SU-DHL-6 (cell line): Measurements from ENCODE around the gene CEP20.

Experiments
- H2AFZ ChIP-seq: fragments of 200-600 bp; sonication (generic); 2 replicates; pipeline ENCODE4 v1.6.1; 2014; ENCODE audit warnings: low read depth, mild to moderate bottlenecking, moderate library complexity, mixed read lengths, antibody characterized with exemption, low read length; ENCODE audit not compliant: severe bottlenecking
- H3F3A ChIP-seq: fragments of 200-600 bp; shearing (Covaris generic); 2 replicates; pipeline ENCODE4 v1.6.0; 2016; ENCODE audit warnings: antibody characterized with exemption, mild to moderate bottlenecking; ENCODE audit not compliant: insufficient read depth
- H3K27ac ChIP-seq: fragments of 200-600 bp; sonication (generic); 2 replicates; pipeline ENCODE4 v1.5.1; 2016; ENCODE audit warnings: low read depth, mild to moderate bottlenecking, low read length, moderate library complexity, mixed read lengths
- H3K27me3 ChIP-seq: fragments of 200-600 bp; sonication (generic), shearing (Covaris generic); 2 replicates; pipeline ENCODE4 v1.6.0; 2014; ENCODE audit warnings: mild to moderate bottlenecking, low read length
- H3K36me3 ChIP-seq: fragments of 200-600 bp; sonication (generic); 2 replicates; pipeline ENCODE4 v1.6.1; 2014; ENCODE audit warnings: mild to moderate bottlenecking, low read length, mixed read lengths
- H3K4me2 ChIP-seq: fragments of 300-600, 200-600 bp; shearing (Covaris generic), sonication (generic); 2 replicates; pipeline ENCODE4 v1.6.0; 2014; ENCODE audit warnings: low read length, low read depth, mild to moderate bottlenecking; ENCODE audit not compliant: poor library complexity, severe bottlenecking
- H3K4me3 ChIP-seq: fragments of 200-600 bp; sonication (generic); 2 replicates; pipeline ENCODE4 v1.5.1; 2014; ENCODE audit warnings: antibody characterized with exemption, low read length, mild to moderate bottlenecking, mixed read lengths; ENCODE audit not compliant: insufficient read depth, poor library complexity, severe bottlenecking
- H3K79me2 ChIP-seq: fragments of 200-600 bp; sonication (generic); 2 replicates; pipeline ENCODE4 v1.6.1; 2014; ENCODE audit warnings: mild to moderate bottlenecking, low read length, moderate library complexity; ENCODE audit not compliant: insufficient read depth
- H3K9ac ChIP-seq: fragments of 200-600 bp; sonication (generic); 2 replicates; pipeline ENCODE4 v1.7.0; 2014; ENCODE audit warnings: mild to moderate bottlenecking, low read length
- H3K9me2 ChIP-seq: fragments of 200-600 bp; sonication (generic); replicated peaks from 2 replicates; pipeline ENCODE4 v1.6.1; 2014; ENCODE audit warnings: low read length; ENCODE audit not compliant: insufficient read depth
- H3K9me3 ChIP-seq: fragments of 200-600 bp; sonication (generic); 2 replicates; pipeline ENCODE4 v1.6.1; 2014; ENCODE audit warnings: low read length, mixed read lengths; ENCODE audit not compliant: insufficient read depth
- H4K20me1 ChIP-seq: fragments of 200-600 bp; sonication (generic); 2 replicates; pipeline ENCODE4 v1.6.1; 2014; ENCODE audit warnings: low read depth, mild to moderate bottlenecking, antibody characterized with exemption, low read length, moderate library complexity, mixed read lengths
- CTCF ChIP-seq: fragments of 200-600 bp; sonication (generic); IDR thresholded peaks from one replicate; pipeline ENCODE4 v1.5.1; 2017; ENCODE audit warnings: antibody characterized with exemption, mild to moderate bottlenecking, low read length, moderate library complexity; ENCODE audit not compliant: insufficient read depth, poor library complexity, severe bottlenecking
- EZH2phosphoT487 ChIP-seq: fragments of 200-600 bp; sonication (generic), shearing (Covaris generic); conservative IDR thresholded peaks from 2 replicates; pipeline ENCODE4 v1.6.1; 2018; ENCODE audit warnings: mild to moderate bottlenecking, antibody characterized with exemption, low read length, moderate library complexity, mixed read lengths

The CEP20 gene

GRCh38 chr16:15858921-15859668 is 29.3 kb downstream of the CEP20 start:
- Histone ChIP-seq H3K9me2 (no peaks in the 10 kb centered on the region), H3F3A (peaks cover 27% of the 10 kb centered on the region), H3K9ac (no peak overlapping the region), H4K20me1 (no peaks in the 10 kb centered on the region), H3K4me2 (no peak overlapping the region), H3K9me3 (no peaks in the 10 kb centered on the region), H3K79me2 (no peaks in the 10 kb centered on the region), H3K4me3 (no peak overlapping the region), H3K27ac (no peak overlapping the region), H3K27me3 (no peaks in the 10 kb centered on the region), H2AFZ (no peak overlapping the region), H3K36me3 (no peaks in the 10 kb centered on the region; the same call in 1 of the 2 replicates)
- TF ChIP-seq CTCF (no peak), EZH2phosphoT487 (no peak)

- Histone ChIP-seq H2AFZ (no peak overlapping the region), H3K79me2 (no peaks in the 10 kb centered on the region), H3K27me3 (no peaks in the 10 kb centered on the region), H3K9me3 (no peaks in the 10 kb centered on the region), H4K20me1 (no peaks in the 10 kb centered on the region), H3K27ac (no peak overlapping the region), H3K4me3 (no peak overlapping the region), H3K36me3 (no peaks in the 10 kb centered on the region; the same call in 1 of the 2 replicates), H3F3A (peaks cover 28% of the 10 kb centered on the region), H3K4me2 (peak overlapping the region; percentile 97), H3K9me2 (no peaks in the 10 kb centered on the region), H3K9ac (no peak overlapping the region)
- TF ChIP-seq CTCF: no peak
- TF ChIP-seq EZH2phosphoT487: no peak
Observed at GRCh38 chr16:15857724-15858560, 30.5 kb downstream of the CEP20 start.

- Histone ChIP-seq H3K9ac (peak within 1 kb of the TSS; percentile 49), H3F3A (peaks cover 28% of the 10 kb centered on the region), H3K4me3 (peak within 1 kb of the TSS; percentile 59), H3K27ac (peak within 1 kb of the TSS; percentile 94), H3K4me2 (peak within 1 kb of the TSS; percentile 97), H3K9me3 (no peaks in the 10 kb centered on the region), H3K9me2 (no peaks in the 10 kb centered on the region), H3K36me3 (no peaks in the 10 kb centered on the region; the same call in 1 of the 2 replicates), H4K20me1 (no peaks in the 10 kb centered on the region), H3K79me2 (no peaks in the 10 kb centered on the region), H2AFZ (peak within 1 kb of the TSS; percentile 52), H3K27me3 (no peaks in the 10 kb centered on the region)
- TF ChIP-seq EZH2phosphoT487 (no peak), CTCF (no peak)
Observed at GRCh38 chr16:15856901-15857698, 31.3 kb downstream of the CEP20 start, which contains the start of gene MYH11. Gene MYH11, minus strand, starts transcription at chr16:15857028. Its CDS starts 18,776 bp downstream, at chr16:15838252.
